HL-60 (cell line): ENCODE measurements around the gene COL16A1.

Source experiments
- DNase-seq, 2 experiments: peaks; one replicate each; pipeline ENCODE4 v3.0.0-alpha.2; 2010 to 2020; ENCODE audit warnings: low read depth in 1 of 2, low spot score in 1 of 2
- H3K27ac ChIP-seq: fragments of 250-450 bp; sonication (Bioruptor Pico); replicated peaks from 2 replicates; pipeline ENCODE4 v1.5.1; 2020; ENCODE audit warnings: mild to moderate bottlenecking, moderate library complexity
- H3K27me3 ChIP-seq: fragments of 250-450 bp; sonication (Bioruptor Pico); 2 replicates; pipeline ENCODE4 v1.5.1; 2021; ENCODE audit warnings: mild to moderate bottlenecking, moderate library complexity; ENCODE audit not compliant: insufficient read depth, poor library complexity, severe bottlenecking
- H3K4me3 ChIP-seq: replicated peaks from 2 replicates; pipeline ENCODE4 v1.5.1; 2011; ENCODE audit warnings: mild to moderate bottlenecking, control low read depth, low read length; ENCODE audit not compliant: insufficient read depth
- GABPA ChIP-seq: IDR thresholded peaks from 2 replicates; pipeline ENCODE4 v1.6.1; 2012; ENCODE audit warnings: low read depth
- POLR2AphosphoS5 ChIP-seq: IDR thresholded peaks from 2 replicates; pipeline ENCODE4 v1.6.1; 2012; ENCODE audit warnings: low read depth
- REST ChIP-seq: IDR thresholded peaks from 2 replicates; pipeline ENCODE4 v1.6.1; 2012; ENCODE audit warnings: low read depth; ENCODE audit not compliant: insufficient replicate concordance
- SPI1 ChIP-seq: IDR thresholded peaks from 2 replicates; pipeline ENCODE4 v1.6.1; 2012; ENCODE audit warnings: low read depth, mild to moderate bottlenecking, borderline replicate concordance
- TF ChIP-seq, protein P1 (sequence below): IDR thresholded peaks from one replicate; pipeline ENCODE4 v1.5.1; 2011; ENCODE audit warnings: low read length, control low read depth, inconsistent platforms; ENCODE audit not compliant: insufficient read depth

COL16A1 gene

GRCh38 chr1:31637915-31638673, 65.7 kb downstream of the COL16A1 start:
- no peak overlapping the region for H3K4me3 ChIP-seq
- DNase-seq: no peak
- H3K27ac ChIP-seq: peak overlapping the region; percentile 72
- TF ChIP-seq GABPA: no peak
- TF ChIP-seq, protein P1, sequence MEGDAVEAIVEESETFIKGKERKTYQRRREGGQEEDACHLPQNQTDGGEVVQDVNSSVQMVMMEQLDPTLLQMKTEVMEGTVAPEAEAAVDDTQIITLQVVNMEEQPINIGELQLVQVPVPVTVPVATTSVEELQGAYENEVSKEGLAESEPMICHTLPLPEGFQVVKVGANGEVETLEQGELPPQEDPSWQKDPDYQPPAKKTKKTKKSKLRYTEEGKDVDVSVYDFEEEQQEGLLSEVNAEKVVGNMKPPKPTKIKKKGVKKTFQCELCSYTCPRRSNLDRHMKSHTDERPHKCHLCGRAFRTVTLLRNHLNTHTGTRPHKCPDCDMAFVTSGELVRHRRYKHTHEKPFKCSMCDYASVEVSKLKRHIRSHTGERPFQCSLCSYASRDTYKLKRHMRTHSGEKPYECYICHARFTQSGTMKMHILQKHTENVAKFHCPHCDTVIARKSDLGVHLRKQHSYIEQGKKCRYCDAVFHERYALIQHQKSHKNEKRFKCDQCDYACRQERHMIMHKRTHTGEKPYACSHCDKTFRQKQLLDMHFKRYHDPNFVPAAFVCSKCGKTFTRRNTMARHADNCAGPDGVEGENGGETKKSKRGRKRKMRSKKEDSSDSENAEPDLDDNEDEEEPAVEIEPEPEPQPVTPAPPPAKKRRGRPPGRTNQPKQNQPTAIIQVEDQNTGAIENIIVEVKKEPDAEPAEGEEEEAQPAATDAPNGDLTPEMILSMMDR: no peak
- TF ChIP-seq REST: no peak
- no peak for TF ChIP-seq POLR2AphosphoS5
- no peak for TF ChIP-seq SPI1
- H3K27me3 ChIP-seq: no peaks in the 10 kb centered on the region

DNA sequence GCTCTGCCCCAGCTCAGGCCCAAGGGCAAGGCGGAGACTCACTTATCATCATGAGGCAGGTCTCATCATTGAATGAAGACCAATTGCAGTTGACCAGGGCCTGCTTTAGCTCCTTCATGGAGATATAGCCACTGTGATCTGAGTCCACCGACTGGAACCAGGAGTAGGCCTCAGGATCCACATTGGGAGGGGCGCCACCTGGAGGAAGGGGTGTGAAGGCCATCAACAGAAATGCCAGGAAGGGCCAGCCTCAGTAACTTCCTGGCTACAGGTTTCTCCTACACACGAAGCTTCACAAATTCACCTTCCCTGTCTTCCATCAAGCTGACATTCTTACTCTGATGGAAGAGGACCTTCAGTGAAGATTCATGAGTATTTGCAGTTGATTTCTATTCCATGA, 70.7 kb downstream of the COL16A1 start:
- Histone ChIP-seq H3K27me3 (no peaks in the 10 kb centered on the region), H3K4me3 (no peak overlapping the region), H3K27ac (no peak overlapping the region)
- TF ChIP-seq, protein P1: peak; percentile 52
- TF ChIP-seq SPI1: no peak
- DNase-seq: peak in 1 of 2 experiments; percentile 39

DNA sequence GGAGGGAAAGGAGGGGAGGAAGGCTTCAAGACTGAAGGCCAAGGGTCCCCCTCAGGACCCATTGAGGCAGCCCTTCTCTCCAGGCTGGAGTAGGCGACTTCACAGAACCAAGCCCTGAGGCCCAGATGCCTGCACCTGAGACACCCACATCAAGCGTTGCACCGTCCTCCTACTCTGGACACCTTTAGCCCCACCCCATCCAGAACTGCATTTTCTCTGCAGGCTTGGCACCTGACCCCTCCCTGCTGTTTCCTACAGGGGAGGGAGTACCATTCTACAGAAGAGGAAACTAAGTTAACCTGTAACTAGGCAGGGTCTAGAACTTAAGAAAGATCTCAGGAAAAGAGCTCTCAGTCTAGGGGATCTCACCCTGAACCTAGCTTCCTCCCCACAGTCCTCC, 71.2 kb downstream of the COL16A1 start:
- H3K27ac ChIP-seq: no peak overlapping the region
- no peak for TF ChIP-seq SPI1
- TF ChIP-seq, protein P1: no peak
- TF ChIP-seq POLR2AphosphoS5: no peak
- TF ChIP-seq REST: no peak
- no peak for TF ChIP-seq GABPA
- no peak for DNase-seq
- no peak overlapping the region for H3K4me3 ChIP-seq
- no peaks in the 10 kb centered on the region for H3K27me3 ChIP-seq
